Measurements from ENCODE around the gene UBE2O.

GRCh38 chr17:76441686-76442340, 11.1 kb downstream of the UBE2O start:
- TF ChIP-seq CTCF (IDR thresholded peaks at IDR 0.05; ENCODE audit: low read depth, low read length, missing input control): no peak
- TF ChIP-seq MAX (IDR thresholded peaks at IDR 0.05): no peak
- TF ChIP-seq YY1 (IDR thresholded peaks at IDR 0.05): no peak
- no peak for TF ChIP-seq REST (IDR thresholded peaks at IDR 0.05)
- no peak for TF ChIP-seq EGR1 (IDR thresholded peaks at IDR 0.05; ENCODE audit: low read depth in 2 of 2)
- no peak for TF ChIP-seq RAD21 (IDR thresholded peaks at IDR 0.05)
- TF ChIP-seq TAF1 (conservative IDR thresholded peaks at IDR 0.05): no peak
- no peak for TF ChIP-seq HNF4G (IDR thresholded peaks at IDR 0.05)
- no peak for TF ChIP-seq JUND (IDR thresholded peaks at IDR 0.05)
- TF ChIP-seq FOXA1 (IDR thresholded peaks at IDR 0.05): no peak
- no peak for TF ChIP-seq RXRA (IDR thresholded peaks at IDR 0.05)
- TF ChIP-seq SP1 (IDR thresholded peaks at IDR 0.05): no peak
- no peak for TF ChIP-seq NR2F2 (IDR thresholded peaks at IDR 0.05)
- TF ChIP-seq HNF4A (conservative IDR thresholded peaks at IDR 0.05): no peak

Measured in liver (tissue), 3 donors.